SK-N-SH treated with all-trans-retinoic acid at 6 μM for 48 hours (cell line): ENCODE measurements around the gene TMA7B.

Source experiments
- ARNTL ChIP-seq: fragments of 450-650 bp; formaldehyde crosslinking; IDR thresholded peaks from 2 replicates; pipeline ENCODE4 v1.5.0; 2020; ENCODE audit warnings: low read depth, mild to moderate bottlenecking, moderate library complexity, borderline replicate concordance
- CREB5 ChIP-seq: fragments of 250-450 bp; sonication (Bioruptor Pico); IDR thresholded peaks from 2 replicates; pipeline ENCODE4 v1.5.1; 2020; ENCODE audit warnings: low read depth, mild to moderate bottlenecking, moderate library complexity
- ESRRG ChIP-seq: fragments of 250-450 bp; sonication (Bioruptor Pico); IDR thresholded peaks from 2 replicates; pipeline ENCODE4 v1.6.1; 2021; ENCODE audit warnings: mild to moderate bottlenecking
- GLIS3 ChIP-seq: fragments of 250-450 bp; sonication (Bioruptor Pico); IDR thresholded peaks from 2 replicates; pipeline ENCODE4 v1.5.0; 2020; ENCODE audit warnings: mild to moderate bottlenecking, moderate library complexity
- OSR1 ChIP-seq: fragments of 250-450 bp; sonication (Bioruptor Pico); IDR thresholded peaks from 2 replicates; pipeline ENCODE4 v1.8.0; 2022; ENCODE audit warnings: moderate library complexity, mild to moderate bottlenecking, inconsistent platforms
- PATZ1 ChIP-seq: fragments of 250-450 bp; sonication (Bioruptor Pico); IDR thresholded peaks from 2 replicates; pipeline ENCODE4 v1.8.0; 2020; ENCODE audit warnings: mild to moderate bottlenecking, moderate library complexity, borderline replicate concordance
- RARB ChIP-seq: fragments of 250-450 bp; sonication (Bioruptor Pico); IDR thresholded peaks from 2 replicates; pipeline ENCODE4 v1.8.0; 2021; ENCODE audit warnings: mild to moderate bottlenecking, moderate library complexity
- ZFP3 ChIP-seq: fragments of 250-450 bp; sonication (Bioruptor Pico); IDR thresholded peaks from 2 replicates; pipeline ENCODE4 v1.5.0; 2020; ENCODE audit warnings: mild to moderate bottlenecking, moderate library complexity
- ZFP30 ChIP-seq: fragments of 450-650 bp; formaldehyde crosslinking; IDR thresholded peaks from 2 replicates; pipeline ENCODE4 v1.5.0; 2022; ENCODE audit warnings: mild to moderate bottlenecking, moderate library complexity
- ZNF565 ChIP-seq: fragments of 450-650 bp; formaldehyde crosslinking; conservative IDR thresholded peaks from 2 replicates; pipeline ENCODE4 v1.5.0; 2020; ENCODE audit warnings: low read depth, mild to moderate bottlenecking, moderate library complexity
- ZNF70 ChIP-seq: fragments of 450-650 bp; formaldehyde crosslinking; IDR thresholded peaks from 2 replicates; pipeline ENCODE4 v1.5.0; 2020; ENCODE audit warnings: mild to moderate bottlenecking, moderate library complexity

GRCh38 chr22:39935612-39936011 lies 24.6 kb upstream of the TMA7B start:
- no peak for TF ChIP-seq RARB (CRISPR knock-in tag)
- no peak for TF ChIP-seq GLIS3 (CRISPR knock-in tag)
- no peak for TF ChIP-seq ZFP3 (CRISPR knock-in tag)
- no peak for TF ChIP-seq ESRRG (CRISPR knock-in tag)
- TF ChIP-seq PATZ1, result no peak
- TF ChIP-seq OSR1 (CRISPR knock-in tag), result no peak
- TF ChIP-seq ARNTL (CRISPR knock-in tag), result no peak
- no peak for TF ChIP-seq ZNF565 (CRISPR knock-in tag)
- no peak for TF ChIP-seq CREB5
- TF ChIP-seq ZNF70 (CRISPR knock-in tag), result no peak
- no peak for TF ChIP-seq ZFP30
